SU-DHL-6 (cell line): ENCODE data around the gene STEAP4.

Experiments used
- H2AFZ ChIP-seq: fragments of 200-600 bp; sonication (generic); 2 replicates; pipeline ENCODE4 v1.6.1; 2014; ENCODE audit warnings: low read depth, mild to moderate bottlenecking, moderate library complexity, mixed read lengths, antibody characterized with exemption, low read length; ENCODE audit not compliant: severe bottlenecking
- H3F3A ChIP-seq: fragments of 200-600 bp; shearing (Covaris generic); 2 replicates; pipeline ENCODE4 v1.6.0; 2016; ENCODE audit warnings: antibody characterized with exemption, mild to moderate bottlenecking; ENCODE audit not compliant: insufficient read depth
- H3K27ac ChIP-seq: fragments of 200-600 bp; sonication (generic); 2 replicates; pipeline ENCODE4 v1.5.1; 2016; ENCODE audit warnings: low read depth, mild to moderate bottlenecking, low read length, moderate library complexity, mixed read lengths
- H3K27me3 ChIP-seq: fragments of 200-600 bp; sonication (generic), shearing (Covaris generic); 2 replicates; pipeline ENCODE4 v1.6.0; 2014; ENCODE audit warnings: mild to moderate bottlenecking, low read length
- H3K36me3 ChIP-seq: fragments of 200-600 bp; sonication (generic); 2 replicates; pipeline ENCODE4 v1.6.1; 2014; ENCODE audit warnings: mild to moderate bottlenecking, low read length, mixed read lengths
- H3K4me2 ChIP-seq: fragments of 300-600, 200-600 bp; shearing (Covaris generic), sonication (generic); 2 replicates; pipeline ENCODE4 v1.6.0; 2014; ENCODE audit warnings: low read length, low read depth, mild to moderate bottlenecking; ENCODE audit not compliant: poor library complexity, severe bottlenecking
- H3K4me3 ChIP-seq: fragments of 200-600 bp; sonication (generic); 2 replicates; pipeline ENCODE4 v1.5.1; 2014; ENCODE audit warnings: antibody characterized with exemption, low read length, mild to moderate bottlenecking, mixed read lengths; ENCODE audit not compliant: insufficient read depth, poor library complexity, severe bottlenecking
- H3K79me2 ChIP-seq: fragments of 200-600 bp; sonication (generic); 2 replicates; pipeline ENCODE4 v1.6.1; 2014; ENCODE audit warnings: mild to moderate bottlenecking, low read length, moderate library complexity; ENCODE audit not compliant: insufficient read depth
- H3K9ac ChIP-seq: fragments of 200-600 bp; sonication (generic); 2 replicates; pipeline ENCODE4 v1.7.0; 2014; ENCODE audit warnings: mild to moderate bottlenecking, low read length
- H3K9me2 ChIP-seq: fragments of 200-600 bp; sonication (generic); replicated peaks from 2 replicates; pipeline ENCODE4 v1.6.1; 2014; ENCODE audit warnings: low read length; ENCODE audit not compliant: insufficient read depth
- H3K9me3 ChIP-seq: fragments of 200-600 bp; sonication (generic); 2 replicates; pipeline ENCODE4 v1.6.1; 2014; ENCODE audit warnings: low read length, mixed read lengths; ENCODE audit not compliant: insufficient read depth
- H4K20me1 ChIP-seq: fragments of 200-600 bp; sonication (generic); 2 replicates; pipeline ENCODE4 v1.6.1; 2014; ENCODE audit warnings: low read depth, mild to moderate bottlenecking, antibody characterized with exemption, low read length, moderate library complexity, mixed read lengths
- CTCF ChIP-seq: fragments of 200-600 bp; sonication (generic); IDR thresholded peaks from one replicate; pipeline ENCODE4 v1.5.1; 2017; ENCODE audit warnings: antibody characterized with exemption, mild to moderate bottlenecking, low read length, moderate library complexity; ENCODE audit not compliant: insufficient read depth, poor library complexity, severe bottlenecking
- EZH2phosphoT487 ChIP-seq: fragments of 200-600 bp; sonication (generic), shearing (Covaris generic); conservative IDR thresholded peaks from 2 replicates; pipeline ENCODE4 v1.6.1; 2018; ENCODE audit warnings: mild to moderate bottlenecking, antibody characterized with exemption, low read length, moderate library complexity, mixed read lengths

Gene STEAP4

GRCh38 chr7:88256906-88257305 lies 49.8 kb downstream of the STEAP4 start:
- H3K9me2 ChIP-seq, result no peaks in the 10 kb centered on the region
- H3K9ac ChIP-seq, result no peak overlapping the region
- H2AFZ ChIP-seq, result no peak overlapping the region
- H3F3A ChIP-seq, result no peaks in the 10 kb centered on the region
- H4K20me1 ChIP-seq, result no peaks in the 10 kb centered on the region
- no peaks in the 10 kb centered on the region for H3K36me3 ChIP-seq
- TF ChIP-seq CTCF, result no peak
- TF ChIP-seq EZH2phosphoT487, result no peak
- no peak overlapping the region for H3K4me2 ChIP-seq
- H3K9me3 ChIP-seq, result no peaks in the 10 kb centered on the region
- H3K4me3 ChIP-seq, result no peak overlapping the region
- no peak overlapping the region for H3K27ac ChIP-seq
- H3K79me2 ChIP-seq, result no peaks in the 10 kb centered on the region
- H3K27me3 ChIP-seq, result no peaks in the 10 kb centered on the region

DNA sequence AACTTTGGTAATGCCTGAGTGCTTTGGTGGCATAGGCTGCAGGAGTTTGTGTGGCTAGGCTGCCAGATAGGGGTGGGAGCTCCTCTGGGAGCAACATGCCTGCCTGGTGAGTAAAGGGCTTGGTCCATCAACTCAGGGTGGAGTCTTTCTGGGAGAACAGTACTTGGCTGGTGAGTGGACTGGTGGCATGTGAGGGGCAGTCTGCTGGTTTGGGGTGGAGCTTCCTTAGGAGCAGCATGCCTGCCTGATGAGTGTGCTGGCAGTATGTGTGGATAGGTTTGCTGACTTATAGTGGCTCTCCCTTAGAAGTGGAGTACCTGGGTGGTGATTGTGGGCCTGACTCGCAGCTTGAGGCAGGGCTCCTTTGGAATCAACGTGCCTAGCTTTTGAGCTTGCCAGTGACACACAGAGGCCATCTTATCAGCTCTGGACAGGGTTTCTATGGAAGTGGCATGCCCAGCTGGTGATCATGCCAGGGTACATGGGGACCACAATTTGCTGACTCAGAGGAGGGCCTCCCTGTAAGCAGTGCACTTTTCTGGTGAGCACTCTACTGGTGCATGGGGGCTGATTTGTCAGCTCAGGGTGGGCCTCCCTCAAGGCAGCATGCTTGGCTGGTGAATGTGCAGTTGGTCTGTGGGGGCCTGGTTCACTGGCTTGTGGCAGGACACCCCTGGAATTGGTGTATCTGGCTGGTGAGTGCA lies 51.8 kb downstream of the STEAP4 start:
- no peak overlapping the region for H3K4me3 ChIP-seq
- no peaks in the 10 kb centered on the region for H3K9me2 ChIP-seq
- H3K27me3 ChIP-seq, result no peaks in the 10 kb centered on the region
- TF ChIP-seq EZH2phosphoT487 (no peak), CTCF (no peak)
- H4K20me1 ChIP-seq, result no peaks in the 10 kb centered on the region
- H3K36me3 ChIP-seq, result no peaks in the 10 kb centered on the region
- no peaks in the 10 kb centered on the region for H3K79me2 ChIP-seq
- H2AFZ ChIP-seq, result no peak overlapping the region
- H3K9me3 ChIP-seq, result no peaks in the 10 kb centered on the region
- no peak overlapping the region for H3K4me2 ChIP-seq
- no peak overlapping the region for H3K9ac ChIP-seq
- no peak overlapping the region for H3K27ac ChIP-seq
- H3F3A ChIP-seq, result no peaks in the 10 kb centered on the region

DNA sequence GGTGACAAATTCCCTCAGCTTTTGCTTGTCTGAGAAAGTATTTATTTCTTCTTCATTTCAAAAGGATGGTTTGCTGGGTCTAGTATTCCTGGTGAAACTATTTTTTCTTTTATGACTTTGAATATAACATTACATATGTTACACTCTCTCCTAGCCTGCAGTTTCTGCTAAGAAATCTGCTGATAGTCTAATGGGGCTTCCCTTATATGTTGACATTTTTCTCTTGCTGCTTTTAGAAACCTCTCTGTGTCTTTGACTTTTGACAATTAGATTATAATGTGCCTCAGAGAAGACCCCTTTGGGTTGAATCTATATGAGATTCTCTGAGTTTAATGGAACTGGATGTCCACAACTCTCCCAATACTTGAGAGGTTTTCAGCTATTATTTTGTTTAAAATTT lies 53.1 kb downstream of the STEAP4 start:
- Histone ChIP-seq H2AFZ (no peak overlapping the region), H3F3A (no peaks in the 10 kb centered on the region), H3K36me3 (no peaks in the 10 kb centered on the region), H3K4me3 (no peak overlapping the region), H3K4me2 (no peak overlapping the region), H3K27me3 (no peaks in the 10 kb centered on the region), H4K20me1 (no peaks in the 10 kb centered on the region), H3K9me3 (no peaks in the 10 kb centered on the region), H3K27ac (no peak overlapping the region), H3K9me2 (no peaks in the 10 kb centered on the region), H3K9ac (no peak overlapping the region), H3K79me2 (no peaks in the 10 kb centered on the region)
- TF ChIP-seq EZH2phosphoT487, result no peak
- no peak for TF ChIP-seq CTCF
